Hematopoietic multipotent progenitor cell treated with erythropoietin and hydrocortisone succinate and interleukin-3 and kit ligand, for 6 days (in vitro differentiated cells): ENCODE data around the gene C10orf67.

Source experiments
- DNase-seq: peaks from one replicate; pipeline ENCODE4 v3.0.0-alpha.2; 2015

C10orf67 gene

DNA sequence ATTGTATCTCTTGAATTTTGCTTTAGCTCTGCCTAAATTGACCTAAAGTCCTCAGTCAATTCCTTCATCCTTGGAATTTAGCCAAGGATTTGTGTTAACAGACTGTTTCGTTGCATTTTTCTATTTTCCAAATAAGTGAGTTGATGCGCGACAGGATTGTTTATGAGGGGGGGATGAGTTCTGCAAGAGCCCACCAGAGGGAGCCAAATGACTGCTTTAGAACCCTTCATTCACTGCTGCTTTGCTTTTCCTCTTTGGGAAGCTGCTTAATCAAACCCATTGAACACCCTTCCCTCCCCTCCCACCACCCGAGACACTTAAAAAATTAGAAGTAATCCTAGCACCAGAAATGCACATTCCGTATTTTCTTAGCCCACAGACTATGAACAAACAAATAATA lies 186.2 kb downstream of the C10orf67 start:
- peak; percentile 83 for DNase-seq

DNA sequence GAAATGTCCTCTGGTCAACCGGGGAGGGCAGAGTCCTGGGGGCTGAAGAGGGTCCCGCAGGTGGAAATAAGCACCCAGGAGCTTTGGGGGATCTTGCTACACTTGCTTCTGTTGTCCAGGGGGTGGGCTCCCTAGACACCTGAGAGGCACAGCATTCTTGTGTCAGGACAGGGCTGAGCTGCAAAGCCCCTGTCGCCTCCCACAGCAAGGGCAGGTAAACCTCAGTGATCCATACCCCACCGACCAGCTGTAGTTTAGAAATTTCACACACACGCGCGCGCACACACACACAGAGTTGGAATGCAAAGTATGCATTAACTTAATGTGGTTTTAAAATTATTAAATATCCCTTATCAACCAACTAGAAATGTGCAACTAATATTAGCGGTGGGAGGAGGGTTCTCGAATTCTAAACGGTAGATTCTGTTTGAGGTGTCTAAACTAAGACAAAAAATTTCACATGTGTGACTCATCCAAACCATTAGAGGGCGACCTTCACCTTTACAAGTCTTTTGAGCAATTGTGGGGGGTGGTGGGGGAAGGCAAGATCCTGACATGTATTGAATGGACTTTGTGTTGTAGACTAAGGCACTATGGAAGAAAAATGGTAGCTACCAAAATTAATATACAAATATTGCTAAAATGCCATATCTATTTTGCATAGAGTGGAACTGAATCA lies 186.8 kb downstream of the C10orf67 start:
- DNase-seq, result peak; percentile 73

- no peak for DNase-seq
Measured at GRCh38 chr10:23157239-23157681, 187.3 kb downstream of the C10orf67 start.

GRCh38 chr10:23156447-23157150 lies 188.0 kb downstream of the C10orf67 start:
- no peak for DNase-seq

- DNase-seq, result no peak
Measured at GRCh38 chr10:23155169-23155568, 189.4 kb downstream of the C10orf67 start.
